Muscle of leg (tissue), 9 donors: ENCODE data around the gene OPN1SW. TPM values are rescaled to one million over a fixed set of nuclear protein-coding genes. Genes with fewer than 3 reads are reported as not detected.

ENCODE experiments used
- polyA plus RNA-seq, 8 donors: library from polyadenylated mRNA; unstranded; fragments of 120-200 nt; gene quantifications; one replicate each; pipeline versions ENCODE4 v1.2.1 to v1.2.3, GENCODE V29; 2013; ENCODE audit warnings: inconsistent platforms in 1 of 8, low replicate concordance in 1 of 8; ENCODE audit not compliant: insufficient read length in 8 of 8, insufficient read depth in 1 of 8
- total RNA-seq: library from RNA; stranded (reverse); fragments of 120-200 nt; gene quantifications from one replicate; pipeline ENCODE4 v1.2.4, GENCODE V29; 2013

The OPN1SW gene
- total and polyA plus RNA-seq, 9 donors = 1.9 to 3.4 (median 2.5) TPM; not detected in 1

Other genes with a start within 250 kb of the OPN1SW start
- 0.53 TPM for gene GARIN1A, start 103.5 kb downstream of the OPN1SW start, total RNA-seq
- 1 to 10 TPM in 6 of 8 donors, under 1 TPM in 2; 0.81 to 3.0 (median 1.4) TPM for gene GARIN1A, start 103.5 kb downstream of the OPN1SW start, polyA plus RNA-seq
- 212 TPM for gene CALU, start 36.4 kb downstream of the OPN1SW start, total RNA-seq
- 100 to 1,000 TPM; 172 to 324 (median 258) TPM for gene CALU, start 36.4 kb downstream of the OPN1SW start, polyA plus RNA-seq
- 10.7 TPM for gene CCDC136, start 16.2 kb upstream of the OPN1SW start, total RNA-seq
- gene CCDC136, start 16.2 kb upstream of the OPN1SW start, polyA plus RNA-seq = 10 to 100 TPM; 12.0 to 21.5 (median 16.6) TPM
- 339 TPM for gene FLNC, start 54.6 kb upstream of the OPN1SW start, total RNA-seq
- 100 to 1,000 TPM; 378 to 779 (median 506) TPM for gene FLNC, start 54.6 kb upstream of the OPN1SW start, polyA plus RNA-seq
- gene ATP6V1F, start 87.1 kb upstream of the OPN1SW start, total RNA-seq = 93.5 TPM
- 100 to 1,000 TPM; 110 to 141 (median 123) TPM for gene ATP6V1F, start 87.1 kb upstream of the OPN1SW start, polyA plus RNA-seq
- gene KCP, start 134.9 kb upstream of the OPN1SW start, total RNA-seq = 0.58 TPM
- gene KCP, start 134.9 kb upstream of the OPN1SW start, polyA plus RNA-seq = 1 to 10 TPM in 6 of 8 donors, under 1 TPM in 2; 0.50 to 1.8 (median 1.3) TPM
- gene IRF5, start 162.1 kb upstream of the OPN1SW start, total RNA-seq = 2.7 TPM
- 1 to 10 TPM; 1.6 to 3.5 (median 2.4) TPM for gene IRF5, start 162.1 kb upstream of the OPN1SW start, polyA plus RNA-seq